GM18502 (cell line): Measurements from ENCODE around the gene ADCK1.
"Not testable (repeated sequence)": the region's sequence is repeated elsewhere in the genome, so short reads cannot be mapped to it uniquely, and the experiment has no call there.

Experiments
- ATAC-seq: cut with Tn5 transposase; IDR thresholded peaks from one replicate; pipeline ENCODE4 v1.9.1; 2021; ENCODE audit warnings: mild to moderate bottlenecking; ENCODE audit not compliant: unreplicated experiment, poor library complexity

The ADCK1 gene

GRCh38 chr14:77805706-77806105 lies 5.8 kb downstream of the ADCK1 start:
- ATAC-seq = no peak

DNA sequence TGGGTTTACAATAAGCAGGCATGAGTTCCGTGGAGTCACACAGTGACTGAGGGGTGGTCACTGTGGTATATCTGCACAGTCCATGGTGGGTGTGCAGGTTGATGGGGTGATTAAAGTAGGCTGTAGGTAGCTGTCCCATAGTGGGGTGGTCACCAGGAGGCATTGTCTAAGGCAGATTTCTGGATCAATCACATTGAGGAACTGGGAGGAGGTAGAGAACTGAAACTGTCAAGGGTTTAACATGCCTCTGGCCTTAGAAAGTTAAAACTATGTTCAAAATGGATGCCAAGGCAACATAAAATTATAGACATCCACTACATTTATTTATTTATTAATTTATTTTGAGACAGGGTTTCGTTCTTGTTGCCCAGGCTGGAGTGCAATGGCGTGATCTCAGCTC lies 8.3 kb downstream of the ADCK1 start:
- ATAC-seq = no peak

DNA sequence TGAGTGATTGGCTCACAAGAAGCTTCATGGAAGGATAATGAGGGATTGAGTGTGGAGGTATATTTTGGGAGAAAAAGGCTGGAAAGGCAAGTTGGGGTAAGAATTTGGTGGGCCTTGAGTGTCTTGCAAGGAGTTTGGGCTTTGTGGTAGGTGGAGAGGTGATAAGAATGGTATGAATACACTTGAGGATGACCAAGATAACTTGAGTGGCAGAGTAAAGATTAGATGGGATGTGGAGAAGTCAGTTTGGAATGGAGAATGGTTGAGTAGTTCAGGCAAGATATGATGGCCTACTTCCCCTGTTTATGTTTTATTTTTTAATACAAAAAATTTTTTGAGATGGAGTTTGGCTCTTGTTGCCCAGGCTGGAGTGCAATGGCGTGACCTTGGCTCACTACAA lies 9.1 kb downstream of the ADCK1 start:
- no peak for ATAC-seq

- ATAC-seq = peak; percentile 83
These were observed 12.1 kb downstream of the ADCK1 start for GRCh38 chr14:77812028-77812427.

DNA sequence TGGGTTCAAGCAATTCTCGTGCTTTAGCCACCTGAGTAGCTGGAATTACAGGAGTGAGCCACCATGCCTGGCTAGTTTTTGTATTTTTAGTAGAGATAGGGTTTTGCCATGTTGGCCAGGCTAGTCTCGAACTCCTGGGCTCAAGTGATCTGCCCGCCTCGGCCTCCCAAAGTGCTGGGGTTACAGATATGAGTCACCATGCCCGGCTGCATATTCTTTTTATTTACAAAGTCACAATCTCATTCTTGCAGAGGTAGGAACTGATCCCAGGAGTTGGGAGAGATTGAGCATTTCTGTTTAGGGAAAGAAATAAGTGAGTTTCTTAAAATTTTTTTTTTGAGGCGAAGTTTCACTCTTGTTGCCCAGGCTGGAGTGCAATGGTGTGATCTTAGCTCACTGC lies 12.8 kb downstream of the ADCK1 start:
- not testable (repeated sequence) for ATAC-seq

- no peak for ATAC-seq
These were observed 22.4 kb downstream of the ADCK1 start for GRCh38 chr14:77822307-77822706.

DNA sequence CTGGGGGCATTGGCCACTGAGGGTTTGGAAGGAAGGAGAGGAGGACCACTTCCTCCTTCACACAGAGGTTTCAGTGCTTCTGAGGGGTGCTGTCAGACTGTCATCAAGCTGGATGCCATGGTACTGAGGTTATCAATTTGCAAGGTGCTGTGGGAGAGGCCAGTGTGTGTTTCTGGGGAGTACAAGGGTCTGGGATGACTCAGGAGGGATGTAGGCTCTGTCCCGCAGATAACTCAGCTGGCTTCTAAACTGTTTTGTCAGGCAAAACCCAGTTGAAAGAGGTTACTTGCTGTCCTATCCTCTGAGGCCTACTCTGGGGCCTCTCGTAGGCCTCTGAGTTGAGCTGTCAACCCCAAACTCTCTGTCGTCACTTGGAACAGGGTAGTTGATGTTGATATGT lies 22.8 kb downstream of the ADCK1 start:
- ATAC-seq = no peak

GRCh38 chr14:77823378-77823777 lies 23.5 kb downstream of the ADCK1 start:
- ATAC-seq = no peak

DNA sequence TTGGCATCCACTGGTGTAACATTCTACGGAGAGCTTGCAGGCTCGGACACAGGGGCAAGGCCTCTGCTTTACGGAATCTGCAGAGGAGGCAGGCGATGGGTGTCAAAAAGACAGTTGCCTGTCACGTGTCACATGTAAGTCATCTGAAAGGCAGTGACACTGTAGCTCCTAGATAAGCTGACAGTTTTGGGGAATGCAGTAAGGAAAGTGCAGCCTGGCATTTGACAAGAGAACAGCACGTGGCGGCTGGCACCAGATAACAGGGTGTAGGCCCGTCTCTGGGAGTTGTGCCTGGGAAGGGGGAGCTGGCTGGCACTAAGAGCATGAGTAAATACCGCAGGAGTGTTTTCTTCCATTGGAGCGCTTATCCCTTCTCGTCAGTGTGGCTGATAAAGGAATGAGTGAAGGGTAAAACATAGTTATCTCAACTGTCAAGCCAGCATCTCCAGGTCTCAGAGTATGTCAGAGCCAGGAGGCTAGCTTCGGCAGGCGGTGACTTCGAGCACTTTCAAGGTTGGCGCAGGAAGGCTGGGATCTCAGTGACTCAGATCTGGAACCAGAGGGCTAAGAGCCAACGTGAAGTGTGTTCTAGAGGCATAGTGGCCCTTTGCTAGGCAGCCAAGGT lies 26.1 kb downstream of the ADCK1 start:
- no peak for ATAC-seq

DNA sequence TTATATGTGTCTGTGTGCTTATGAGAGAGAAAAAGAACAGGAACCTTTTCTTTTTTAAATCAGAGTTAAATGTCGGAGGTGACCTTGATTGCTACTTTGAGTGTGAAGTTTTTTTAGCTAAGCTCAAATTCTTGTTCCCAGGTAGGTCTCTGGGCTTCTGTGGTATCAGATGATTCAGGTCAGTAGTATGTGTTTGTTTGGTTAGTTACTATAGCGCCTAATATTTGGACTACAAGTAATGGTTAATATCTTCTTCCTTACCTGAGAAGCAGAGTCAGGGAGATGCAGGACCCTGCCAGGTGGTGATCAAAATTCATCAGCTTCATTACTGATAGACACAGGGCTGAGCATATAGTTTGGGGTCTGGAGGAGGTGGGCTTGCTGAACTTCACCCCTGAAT lies 30.8 kb downstream of the ADCK1 start:
- no peak for ATAC-seq

DNA sequence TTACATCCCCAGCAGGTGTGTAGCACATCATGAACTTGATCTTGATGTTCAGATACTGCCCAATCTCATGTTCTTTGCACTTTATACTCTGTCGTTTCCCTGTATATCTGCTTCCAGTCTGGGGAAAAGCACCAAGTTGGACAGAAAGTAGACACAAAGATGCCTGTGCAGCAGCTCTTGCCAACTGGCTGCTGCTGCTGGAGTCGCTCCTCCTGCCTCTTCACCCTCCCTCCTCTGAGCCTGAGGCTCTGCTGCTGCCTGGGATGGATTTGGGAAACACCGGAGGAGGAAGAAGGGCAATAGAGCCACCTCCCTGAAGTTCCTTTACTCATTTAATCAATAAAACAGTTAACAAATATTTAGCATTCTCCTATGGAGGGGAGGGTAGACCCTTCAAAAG lies 32.4 kb downstream of the ADCK1 start:
- ATAC-seq = no peak

GRCh38 chr14:77837926-77838325 lies 38.0 kb downstream of the ADCK1 start:
- no peak for ATAC-seq

GRCh38 chr14:77838831-77839511 lies 39.1 kb downstream of the ADCK1 start:
- no peak for ATAC-seq

DNA sequence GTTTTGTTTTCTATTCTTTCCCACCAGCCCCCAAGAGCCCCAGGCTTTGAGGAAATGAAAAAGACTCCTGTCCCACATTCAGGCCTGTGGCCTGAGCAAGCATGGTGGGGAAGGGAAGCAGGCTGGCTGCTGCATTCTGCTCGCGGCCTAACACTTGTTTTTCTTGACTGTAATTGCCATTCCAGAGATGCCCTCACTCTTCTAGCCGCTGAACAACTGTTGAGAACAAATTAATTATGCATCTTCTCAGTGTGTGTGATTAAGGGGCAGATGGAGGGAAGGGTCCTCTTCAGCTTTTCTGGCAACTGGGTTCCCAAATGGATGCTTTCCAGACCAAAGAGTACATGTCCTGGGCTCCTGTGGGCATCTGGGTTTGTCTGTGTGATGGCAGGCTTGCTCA lies 43.3 kb downstream of the ADCK1 start:
- no peak for ATAC-seq

GRCh38 chr14:77843651-77844050 lies 43.7 kb downstream of the ADCK1 start:
- no peak for ATAC-seq

- ATAC-seq = no peak
These were observed 44.9 kb downstream of the ADCK1 start for GRCh38 chr14:77844802-77845201.

- no peak for ATAC-seq
These were observed 48.1 kb downstream of the ADCK1 start for GRCh38 chr14:77848031-77848430.

GRCh38 chr14:77849711-77850110 lies 49.8 kb downstream of the ADCK1 start:
- no peak for ATAC-seq

- no peak for ATAC-seq
These were observed 54.0 kb downstream of the ADCK1 start for GRCh38 chr14:77853919-77854318.

DNA sequence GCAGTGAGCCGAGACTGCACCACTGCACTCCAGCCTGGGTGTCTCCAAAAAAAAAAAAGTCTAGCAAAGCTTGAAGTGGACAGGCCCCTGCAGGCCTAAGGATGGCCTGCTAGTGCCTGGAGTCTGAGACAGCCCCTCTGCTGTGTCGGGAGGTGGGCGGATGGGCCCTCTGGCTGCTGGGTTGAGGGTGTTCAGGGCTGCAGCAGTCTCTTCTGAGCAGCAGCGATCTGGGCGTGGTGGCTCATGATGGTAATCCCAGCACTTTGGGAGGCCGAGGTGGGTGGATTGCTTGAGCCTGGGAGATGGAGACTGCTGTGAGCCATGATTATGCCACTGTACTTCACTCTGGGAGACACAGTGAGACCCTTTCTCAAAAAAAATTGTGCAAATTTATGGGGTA lies 57.0 kb downstream of the ADCK1 start:
- ATAC-seq = no peak

- ATAC-seq = no peak
These were observed 60.1 kb downstream of the ADCK1 start for GRCh38 chr14:77859934-77860570.

GRCh38 chr14:77861201-77861600 lies 61.3 kb downstream of the ADCK1 start:
- ATAC-seq = no peak
